ENCODE data around the gene PRPF6. TPM values are rescaled to one million over a fixed set of nuclear protein-coding genes. Genes with fewer than 3 reads are reported as not detected.
"Not testable (repeated sequence)": the region's sequence is repeated elsewhere in the genome, so short reads cannot be mapped to it uniquely, and the experiment has no call there.

PRPF6 gene
- total RNA-seq, 6 donors from 2014 or later: 60.5 to 113 (median 68.0) TPM

DNA sequence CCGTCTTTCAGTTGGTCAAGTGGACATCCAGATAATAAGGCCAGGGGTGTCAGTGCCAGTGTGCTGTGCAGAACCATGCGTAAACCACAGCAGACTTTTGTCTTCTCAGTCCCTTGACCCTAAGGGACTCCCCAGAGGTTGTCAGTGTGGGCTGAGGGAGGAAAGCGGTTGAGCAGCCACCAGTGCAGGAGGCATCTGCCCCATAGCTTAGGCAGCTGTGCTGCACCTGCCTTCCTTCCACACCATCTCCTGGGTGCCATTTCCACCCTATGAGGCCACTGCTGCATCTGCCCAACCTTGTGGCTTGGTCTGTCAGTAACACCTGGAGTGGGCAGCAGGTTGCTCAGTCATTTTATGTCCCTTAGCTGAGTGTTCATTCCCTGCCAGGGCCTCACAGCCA is 26.0 kb downstream of the PRPF6 start:
- H3K27ac ChIP-seq: no peak overlapping the region
- H3K36me3 ChIP-seq: peaks cover 28 to 92% (median 65%) of the 10 kb centered on the region in 4 donors
- DNase-seq (no peak), ATAC-seq (ENCODE audit: low FRiP score in 2 of 2) (no peak)
- H3K4me3 ChIP-seq: no peak overlapping the region
- WGBS, 2 donors: 97 to 98% methylated on average over 3 of the region's 3 CpGs
- peaks cover 0 to 12% (median 7%) of the 10 kb centered on the region in 4 donors for H3K4me1 ChIP-seq
- H3K9me3 ChIP-seq: no peaks in the 10 kb centered on the region
- no peak for TF ChIP-seq POLR2A (IDR thresholded peaks at IDR 0.05)
- TF ChIP-seq, protein P1, sequence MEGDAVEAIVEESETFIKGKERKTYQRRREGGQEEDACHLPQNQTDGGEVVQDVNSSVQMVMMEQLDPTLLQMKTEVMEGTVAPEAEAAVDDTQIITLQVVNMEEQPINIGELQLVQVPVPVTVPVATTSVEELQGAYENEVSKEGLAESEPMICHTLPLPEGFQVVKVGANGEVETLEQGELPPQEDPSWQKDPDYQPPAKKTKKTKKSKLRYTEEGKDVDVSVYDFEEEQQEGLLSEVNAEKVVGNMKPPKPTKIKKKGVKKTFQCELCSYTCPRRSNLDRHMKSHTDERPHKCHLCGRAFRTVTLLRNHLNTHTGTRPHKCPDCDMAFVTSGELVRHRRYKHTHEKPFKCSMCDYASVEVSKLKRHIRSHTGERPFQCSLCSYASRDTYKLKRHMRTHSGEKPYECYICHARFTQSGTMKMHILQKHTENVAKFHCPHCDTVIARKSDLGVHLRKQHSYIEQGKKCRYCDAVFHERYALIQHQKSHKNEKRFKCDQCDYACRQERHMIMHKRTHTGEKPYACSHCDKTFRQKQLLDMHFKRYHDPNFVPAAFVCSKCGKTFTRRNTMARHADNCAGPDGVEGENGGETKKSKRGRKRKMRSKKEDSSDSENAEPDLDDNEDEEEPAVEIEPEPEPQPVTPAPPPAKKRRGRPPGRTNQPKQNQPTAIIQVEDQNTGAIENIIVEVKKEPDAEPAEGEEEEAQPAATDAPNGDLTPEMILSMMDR (IDR thresholded peaks at IDR 0.05): no peak
- TF ChIP-seq EP300 (IDR thresholded peaks at IDR 0.05): no peak
- TF ChIP-seq POLR2AphosphoS5 (IDR thresholded peaks at IDR 0.05): no peak
- H3K27me3 ChIP-seq: no peaks in the 10 kb centered on the region

DNA sequence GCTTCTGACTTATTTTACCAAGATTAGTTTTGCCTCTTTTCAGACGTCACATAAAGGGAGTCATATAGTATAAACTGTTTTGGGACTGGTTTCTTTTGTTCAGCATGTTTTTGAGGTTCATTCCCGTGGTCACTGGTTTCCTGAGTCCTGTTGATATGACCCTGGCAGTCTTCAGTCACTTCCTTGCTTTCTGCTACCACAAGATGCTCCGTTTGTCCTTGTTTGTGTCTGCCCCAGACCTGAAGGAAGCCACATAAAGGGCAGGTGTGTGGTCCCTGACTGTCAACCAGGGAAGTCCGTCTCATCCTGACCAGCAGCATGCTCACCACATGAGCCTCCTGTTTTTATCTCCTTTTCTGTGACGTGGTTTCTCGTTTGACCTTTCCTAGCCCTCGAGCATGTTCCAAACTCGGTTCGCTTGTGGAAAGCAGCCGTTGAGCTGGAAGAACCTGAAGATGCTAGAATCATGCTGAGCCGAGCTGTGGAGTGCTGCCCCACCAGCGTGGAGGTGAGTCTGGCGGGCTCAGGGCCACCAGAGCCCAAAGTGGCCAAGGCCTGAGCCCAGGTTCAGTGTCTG is 29.0 kb downstream of the PRPF6 start:
- Histone ChIP-seq H3K4me3 (no peak overlapping the region), H3K36me3 (peaks cover 22 to 86% (median 51%) of the 10 kb centered on the region in 4 donors)
- TF ChIP-seq POLR2AphosphoS5 (IDR thresholded peaks at IDR 0.05) (no peak), EP300 (IDR thresholded peaks at IDR 0.05) (no peak), POLR2A (IDR thresholded peaks at IDR 0.05) (no peak)
- TF ChIP-seq, protein P1 (IDR thresholded peaks at IDR 0.05): no peak

DNA sequence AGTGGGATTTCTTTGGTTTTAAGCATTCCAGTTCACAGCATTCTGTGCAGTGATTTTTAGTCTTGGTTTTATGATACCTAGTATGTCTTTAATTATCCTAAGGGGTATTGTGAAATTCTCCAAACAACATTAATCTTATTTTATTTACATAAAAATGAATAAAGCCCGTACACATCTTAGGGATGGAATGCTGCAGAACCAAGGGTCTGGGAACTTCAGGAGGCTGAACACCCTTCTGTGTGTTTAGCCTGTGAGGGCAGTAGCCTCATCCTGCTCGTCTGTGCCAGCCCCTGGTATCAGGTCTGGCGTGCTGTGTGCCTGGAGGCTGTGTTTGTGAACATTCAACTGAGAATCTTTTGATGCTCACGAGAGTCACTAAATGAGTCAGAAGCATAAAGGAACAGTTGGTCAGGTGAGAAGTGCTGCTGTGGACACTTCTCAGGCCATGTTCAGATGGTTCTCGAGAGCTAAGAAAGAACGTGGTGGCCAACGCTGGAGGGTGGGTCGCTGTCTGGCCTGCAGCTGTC is 29.8 kb downstream of the PRPF6 start:
- Histone ChIP-seq H3K27me3 (no peaks in the 10 kb centered on the region), H3K4me1 (no peaks in the 10 kb centered on the region), H3K9me3 (no peaks in the 10 kb centered on the region), H3K4me3 (no peak overlapping the region), H3K27ac (no peak overlapping the region), H3K36me3 (peaks cover 24 to 86% (median 52%) of the 10 kb centered on the region in 4 donors)
- TF ChIP-seq POLR2AphosphoS5 (IDR thresholded peaks at IDR 0.05) (no peak), POLR2A (IDR thresholded peaks at IDR 0.05) (no peak), EP300 (IDR thresholded peaks at IDR 0.05) (no peak)
- TF ChIP-seq, protein P1 (IDR thresholded peaks at IDR 0.05): no peak
- WGBS, 2 donors: 87 to 91% methylated on average over 8 of the region's 8 CpGs
- no peak for ATAC-seq (ENCODE audit: low FRiP score in 2 of 2)
- DNase-seq: no peak

More for the DNA sequence above, 29.0 kb downstream of the PRPF6 start:
- WGBS, 2 donors: 84 to 90% methylated on average over 12 to 13 of the region's 13 CpGs
- no peak for ATAC-seq (ENCODE audit: low FRiP score in 2 of 2)
- Histone ChIP-seq H3K9me3 (no peaks in the 10 kb centered on the region), H3K27ac (no peak overlapping the region), H3K4me1 (no peaks in the 10 kb centered on the region), H3K27me3 (no peaks in the 10 kb centered on the region)
- DNase-seq: no peak

DNA sequence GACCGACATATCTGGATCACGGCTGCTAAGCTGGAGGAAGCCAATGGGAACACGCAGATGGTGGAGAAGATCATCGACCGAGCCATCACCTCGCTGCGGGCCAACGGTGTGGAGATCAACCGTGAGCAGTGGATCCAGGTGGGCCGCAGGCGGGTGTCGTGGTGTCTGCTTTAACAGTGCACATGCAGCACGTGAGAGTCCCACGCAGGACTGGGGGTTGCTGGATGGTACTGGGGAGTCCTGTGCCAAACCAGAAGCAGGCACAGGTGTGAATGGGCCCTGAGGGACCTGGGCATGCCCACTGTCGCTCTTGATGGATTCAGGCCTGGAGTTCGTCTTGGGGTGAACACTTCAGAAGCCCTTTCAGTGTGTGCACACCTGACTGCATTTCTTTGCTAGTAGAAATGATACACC is 30.4 kb downstream of the PRPF6 start:
- WGBS, 2 donors: 97% methylated on average over 13 to 16 of the region's 16 CpGs
- DNase-seq: no peak
- Histone ChIP-seq H3K9me3 (no peaks in the 10 kb centered on the region), H3K27me3 (no peaks in the 10 kb centered on the region), H3K36me3 (peaks cover 24 to 86% (median 49%) of the 10 kb centered on the region in 4 donors), H3K4me3 (no peak overlapping the region), H3K27ac (no peak overlapping the region), H3K4me1 (no peaks in the 10 kb centered on the region)
- TF ChIP-seq EP300 (IDR thresholded peaks at IDR 0.05) (no peak), POLR2AphosphoS5 (IDR thresholded peaks at IDR 0.05) (no peak), POLR2A (IDR thresholded peaks at IDR 0.05) (no peak)
- TF ChIP-seq, protein P1 (IDR thresholded peaks at IDR 0.05): no peak
- ATAC-seq (ENCODE audit: low FRiP score in 2 of 2): no peak

DNA sequence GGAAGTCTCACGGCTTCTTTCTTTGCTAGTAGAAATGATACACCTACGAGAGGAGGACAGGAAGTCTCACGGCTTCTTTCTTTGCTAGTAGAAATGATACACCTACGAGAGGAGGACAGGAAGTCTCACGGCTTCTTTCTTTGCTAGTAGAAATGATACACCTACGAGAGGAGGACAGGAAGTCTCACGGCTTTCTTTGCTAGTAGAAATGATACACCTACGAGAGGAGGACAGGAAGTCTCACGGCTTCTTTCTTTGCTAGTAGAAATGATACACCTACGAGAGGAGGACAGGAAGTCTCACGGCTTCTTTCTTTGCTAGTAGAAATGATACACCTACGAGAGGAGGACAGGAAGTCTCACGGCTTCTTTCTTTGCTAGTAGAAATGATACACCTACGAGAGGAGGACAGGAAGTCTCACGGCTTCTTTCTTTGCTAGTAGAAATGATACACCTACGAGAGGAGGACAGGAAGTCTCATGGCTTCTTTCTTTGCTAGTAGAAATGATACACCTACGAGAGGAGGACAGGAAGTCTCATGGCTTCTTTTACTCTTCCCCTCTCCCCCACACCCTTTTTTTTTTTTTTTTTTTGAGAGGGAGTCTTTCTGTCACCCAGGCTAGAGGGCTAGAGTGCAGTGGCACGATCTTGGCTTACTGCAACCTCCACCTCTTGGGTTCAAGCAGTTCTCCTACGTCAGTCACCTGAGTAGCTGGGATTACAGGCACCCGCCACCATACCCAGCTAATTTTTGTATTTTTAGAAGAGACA is 31.6 kb downstream of the PRPF6 start:
- not testable (repeated sequence) for ATAC-seq (ENCODE audit: low FRiP score in 2 of 2); H3K4me1 ChIP-seq; H3K27ac ChIP-seq; H3K4me3 ChIP-seq; DNase-seq; H3K27me3 ChIP-seq; H3K9me3 ChIP-seq
- WGBS, 2 donors: 87 to 91% methylated on average over 9 to 12 of the region's 20 CpGs
- peaks cover 24 to 89% (median 52%) of the 10 kb centered on the region in 4 donors for H3K36me3 ChIP-seq

Measured in upper lobe of left lung (tissue), 6 donors.